Activated CD4-positive, alpha-beta T cell treated with anti-CD3 and anti-CD28 coated beads, Interleukin-2, amount 50 U/mL, for 48 hours (primary cell): ENCODE data around the gene SLC37A1.

ENCODE experiments used
- DNase-seq, 2 experiments: peaks; one replicate each; pipeline ENCODE4 v3.0.0-alpha.2; 2020

Gene SLC37A1

DNA sequence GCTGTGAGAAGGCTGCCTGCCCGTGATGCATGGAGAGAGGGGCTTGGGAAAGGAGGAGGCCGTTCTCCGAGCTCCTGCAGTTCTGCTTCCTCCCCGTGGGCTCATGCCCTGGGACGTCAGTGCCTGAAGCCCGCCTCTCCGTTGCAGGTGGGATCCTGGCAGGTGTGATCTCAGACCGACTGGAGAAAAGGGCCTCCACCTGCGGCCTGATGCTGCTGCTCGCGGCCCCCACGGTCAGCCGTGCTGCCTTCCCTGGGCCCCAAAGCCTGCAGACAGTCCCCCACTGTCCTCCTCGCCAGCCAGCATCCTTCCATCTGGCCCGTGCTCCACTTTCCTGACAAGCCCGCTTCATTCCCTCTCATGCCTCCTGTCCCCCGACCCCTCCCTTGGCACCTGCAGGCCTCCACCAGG, 50.9 kb downstream of the SLC37A1 start:
- no peak for DNase-seq

DNA sequence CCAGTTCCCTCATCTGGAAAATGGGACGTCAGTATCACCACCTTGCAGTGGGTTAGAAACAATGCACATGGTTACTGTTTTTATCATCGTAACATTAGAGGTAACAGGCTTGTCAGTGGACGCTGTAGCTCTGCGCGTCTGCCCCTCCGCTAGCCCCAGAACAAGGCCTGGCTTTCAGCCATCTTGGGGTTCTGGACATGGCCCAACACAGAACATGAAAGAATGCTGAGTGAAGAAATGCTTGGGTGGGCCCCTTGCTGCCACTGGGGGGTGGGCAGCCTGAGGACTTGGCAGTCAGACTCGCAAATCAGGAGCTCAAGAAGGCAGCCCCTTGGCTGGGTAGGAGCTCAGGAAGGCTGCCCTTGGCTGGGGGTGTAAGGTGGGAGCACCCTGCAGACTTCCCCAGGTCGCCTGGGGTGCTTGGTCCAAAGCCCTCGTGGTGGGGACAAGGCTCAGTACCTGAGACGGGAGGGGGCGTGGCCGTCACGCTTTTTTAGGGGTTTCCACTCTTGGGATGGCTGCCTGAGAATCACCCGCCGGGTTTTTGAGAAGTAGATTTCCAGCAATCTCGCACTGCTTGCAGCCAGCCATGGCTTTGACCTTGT, 51.7 kb downstream of the SLC37A1 start:
- no peak for DNase-seq

DNA sequence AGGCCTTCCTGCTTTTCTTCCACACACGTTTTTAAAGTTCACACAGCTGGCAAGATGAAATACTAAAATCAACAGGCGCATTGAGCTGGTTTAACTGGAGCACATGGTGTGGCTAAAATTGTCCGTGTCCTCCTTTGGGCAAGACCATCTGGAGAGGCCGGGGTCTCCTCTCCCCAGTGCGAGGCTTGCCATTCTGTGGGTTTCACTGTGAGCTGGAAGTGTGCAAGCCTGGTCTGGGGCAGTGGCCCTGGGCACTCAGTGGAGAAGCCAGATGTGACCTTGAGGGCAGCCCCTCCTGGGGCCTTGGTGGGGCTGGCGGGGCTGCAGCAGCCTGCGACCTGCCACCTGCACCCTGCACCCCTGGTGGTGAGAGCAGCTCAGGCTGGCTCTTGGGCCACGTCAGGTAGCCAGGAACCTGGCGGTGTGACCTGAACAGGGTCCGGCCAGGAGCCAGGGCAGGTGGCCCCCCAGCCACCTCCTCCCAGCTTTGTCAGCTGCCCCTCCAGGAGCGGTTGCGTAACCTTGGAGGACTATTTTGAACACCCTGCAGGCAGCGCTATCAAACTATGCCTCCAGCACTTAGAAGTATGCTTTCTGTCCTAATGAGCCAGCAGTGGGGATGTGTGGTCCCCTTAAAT, 52.4 kb downstream of the SLC37A1 start:
- DNase-seq = no peak

DNA sequence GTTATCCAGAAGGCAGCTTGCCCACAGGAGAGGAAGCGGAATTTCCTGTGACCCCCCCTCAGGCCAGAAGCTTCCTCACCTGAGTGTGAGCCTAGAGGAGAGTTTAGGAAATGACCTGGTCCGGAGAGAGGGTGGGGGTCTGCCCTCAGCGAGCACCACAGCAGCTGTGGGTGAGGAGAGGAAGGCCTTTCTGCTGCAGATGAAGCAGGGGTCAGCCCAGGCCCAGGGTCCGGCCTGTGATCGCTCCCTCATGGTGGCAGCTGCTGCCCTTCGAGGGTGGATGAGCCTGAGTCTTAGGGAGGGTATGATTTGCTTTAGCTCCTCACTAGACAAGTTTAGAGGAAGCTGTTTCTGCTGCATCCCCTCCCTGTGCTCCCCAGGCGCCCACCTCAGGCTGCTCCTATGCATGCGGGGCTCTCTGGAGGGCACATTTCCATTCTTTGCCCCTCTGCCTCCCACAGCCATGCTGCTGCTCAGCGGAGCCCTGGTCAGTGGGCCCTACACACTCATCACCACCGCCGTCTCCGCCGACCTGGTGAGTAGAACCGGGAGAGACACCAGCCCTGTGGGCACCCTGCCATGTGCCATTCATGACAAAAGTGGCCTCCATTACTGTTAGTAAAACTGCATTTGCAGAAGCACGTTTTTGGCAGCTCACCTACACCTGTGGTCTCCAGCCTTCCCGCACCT, 53.0 kb downstream of the SLC37A1 start:
- DNase-seq = no peak

DNA sequence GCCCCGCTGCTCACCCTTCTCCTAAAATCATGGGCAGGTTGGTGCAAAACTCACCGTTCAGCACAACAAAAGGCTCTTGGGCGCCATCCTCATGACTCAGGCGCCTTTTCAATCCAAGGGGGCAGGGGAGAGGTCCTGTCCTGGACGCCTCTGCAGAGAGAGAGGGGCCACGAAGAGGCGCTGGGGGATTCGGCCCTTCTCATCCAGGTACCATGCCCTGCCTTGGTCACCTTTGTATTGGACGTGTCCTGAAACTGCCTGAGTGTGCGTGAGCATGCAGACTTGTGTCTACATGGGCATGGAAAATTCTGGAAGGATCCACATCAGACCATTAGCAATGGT, 53.5 kb downstream of the SLC37A1 start:
- no peak for DNase-seq

DNA sequence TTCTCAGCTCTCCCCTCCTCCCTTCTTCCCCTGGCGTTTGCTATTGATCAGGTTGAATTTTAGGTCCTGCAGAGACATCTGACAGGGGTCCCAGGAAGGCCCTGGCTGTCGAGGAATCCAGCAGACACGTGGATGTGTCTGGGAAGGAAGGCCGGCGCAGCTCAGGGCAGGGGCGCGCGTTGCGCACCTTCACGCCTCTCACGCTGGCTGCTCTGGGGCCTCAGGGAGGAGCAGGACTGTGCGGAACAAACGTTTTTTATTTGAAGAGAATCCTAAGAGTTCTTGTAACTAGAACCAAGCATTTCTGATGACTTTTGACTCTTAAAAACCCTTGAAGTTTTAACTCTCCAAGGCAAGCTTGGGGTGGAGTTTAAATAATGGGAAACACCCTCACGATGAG, 54.2 kb downstream of the SLC37A1 start:
- no peak for DNase-seq

DNA sequence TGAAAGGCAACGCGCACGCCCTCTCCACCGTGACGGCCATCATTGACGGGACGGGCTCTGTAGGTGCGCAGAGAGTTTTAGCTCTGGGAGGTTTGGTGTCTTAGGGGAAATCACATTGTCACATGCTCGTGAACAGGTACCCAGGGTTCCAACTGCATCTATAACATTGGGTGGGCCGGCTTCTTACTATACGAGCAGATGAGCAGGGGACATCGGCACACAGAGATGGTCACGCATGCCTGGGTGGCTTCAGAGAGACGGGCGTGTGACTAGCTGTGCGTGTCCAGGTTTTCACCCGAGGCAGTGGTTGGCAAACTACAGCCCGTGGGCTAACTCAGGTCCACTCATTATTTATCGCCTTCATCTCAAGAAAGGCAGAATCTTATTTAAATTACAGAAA, 54.7 kb downstream of the SLC37A1 start:
- DNase-seq = no peak

DNA sequence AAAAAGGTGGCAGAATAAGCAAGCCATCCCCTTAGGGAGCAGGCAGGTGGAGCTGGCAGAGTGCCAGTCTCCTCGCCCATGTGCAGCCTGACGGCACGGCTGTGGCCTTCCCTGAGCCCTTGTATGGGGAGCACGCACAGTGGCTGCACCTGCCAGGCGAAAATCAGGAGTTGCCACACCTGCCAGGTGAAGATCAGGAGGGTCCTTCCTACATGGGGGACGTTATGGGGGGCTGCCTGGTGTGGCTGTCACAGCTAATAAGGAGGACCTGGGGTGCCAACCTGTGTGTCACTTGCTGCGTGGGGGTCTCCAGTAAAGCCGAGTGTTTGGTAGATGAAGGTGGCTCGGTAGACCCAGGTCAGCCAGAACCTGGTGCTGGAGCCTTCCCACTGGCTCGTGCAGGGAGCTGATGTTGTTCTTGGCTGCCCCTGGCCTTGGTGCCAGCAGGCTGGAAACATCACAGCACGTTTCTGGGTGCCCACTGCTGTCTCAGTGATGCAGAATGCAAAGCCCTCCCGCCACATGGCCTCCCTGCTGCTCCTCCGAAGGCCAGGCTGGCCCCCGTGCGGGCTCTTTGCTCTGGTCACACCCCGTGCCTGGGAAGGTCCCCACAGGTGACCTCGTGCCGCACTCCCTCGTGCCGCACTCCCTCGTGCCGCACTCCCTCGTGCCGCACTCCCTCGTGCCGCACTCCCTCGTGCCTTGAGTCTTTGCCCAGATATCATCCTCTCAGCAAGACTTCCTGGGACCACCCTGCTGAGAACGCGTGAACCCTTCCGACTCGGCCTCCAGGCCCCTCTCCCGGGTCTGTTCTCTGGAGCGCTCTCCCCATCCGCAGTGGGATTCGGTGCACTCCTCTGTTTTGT, 55.4 kb downstream of the SLC37A1 start:
- no peak for DNase-seq

DNA sequence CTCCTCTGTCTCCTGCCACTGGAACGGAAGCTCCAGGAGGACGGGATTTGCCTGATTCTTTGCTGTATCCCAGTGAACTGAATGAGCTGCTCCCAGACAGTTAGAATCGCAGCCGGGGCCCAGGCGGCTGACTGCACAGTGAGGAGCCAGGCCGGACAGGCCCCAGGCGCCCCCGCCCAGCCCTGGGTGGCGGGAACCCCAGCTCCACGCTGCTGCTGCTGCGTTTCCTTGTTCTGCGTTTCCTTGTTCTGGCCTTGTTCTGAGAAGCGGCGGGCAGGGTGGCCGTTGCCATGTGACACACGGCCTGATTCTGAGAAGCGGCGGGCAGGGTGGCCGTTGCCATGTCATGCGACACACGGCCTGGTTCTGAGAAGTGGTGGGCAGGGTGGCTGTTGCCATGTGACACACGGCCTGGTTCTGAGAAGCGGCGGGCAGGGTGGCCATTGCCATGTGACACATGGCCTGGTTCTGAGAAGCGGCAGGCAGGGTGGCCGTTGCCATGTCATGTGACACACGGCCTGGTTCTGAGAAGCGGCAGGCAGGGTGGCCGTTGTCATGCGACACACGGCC, 56.2 kb downstream of the SLC37A1 start:
- DNase-seq = no peak

DNA sequence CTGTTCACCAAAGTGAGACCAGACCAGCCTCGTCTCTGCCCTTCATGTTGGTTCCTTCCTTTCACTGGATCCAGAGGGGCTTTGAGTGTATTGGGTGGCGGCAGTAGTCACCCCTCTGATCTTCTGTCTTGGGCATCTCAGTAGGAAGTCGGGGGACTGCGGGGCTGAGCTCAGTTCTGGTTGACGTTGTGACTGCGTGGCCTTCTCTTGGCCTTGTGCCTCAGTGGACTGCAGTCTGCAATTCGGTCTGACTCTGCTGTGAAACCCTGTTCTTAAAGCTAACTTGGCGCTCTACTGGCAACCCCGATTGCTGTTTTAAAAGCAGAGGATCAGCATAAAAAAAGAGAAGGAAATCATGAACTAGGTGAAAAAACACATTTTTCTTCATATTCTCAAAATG, 56.7 kb downstream of the SLC37A1 start:
- DNase-seq = no peak

DNA sequence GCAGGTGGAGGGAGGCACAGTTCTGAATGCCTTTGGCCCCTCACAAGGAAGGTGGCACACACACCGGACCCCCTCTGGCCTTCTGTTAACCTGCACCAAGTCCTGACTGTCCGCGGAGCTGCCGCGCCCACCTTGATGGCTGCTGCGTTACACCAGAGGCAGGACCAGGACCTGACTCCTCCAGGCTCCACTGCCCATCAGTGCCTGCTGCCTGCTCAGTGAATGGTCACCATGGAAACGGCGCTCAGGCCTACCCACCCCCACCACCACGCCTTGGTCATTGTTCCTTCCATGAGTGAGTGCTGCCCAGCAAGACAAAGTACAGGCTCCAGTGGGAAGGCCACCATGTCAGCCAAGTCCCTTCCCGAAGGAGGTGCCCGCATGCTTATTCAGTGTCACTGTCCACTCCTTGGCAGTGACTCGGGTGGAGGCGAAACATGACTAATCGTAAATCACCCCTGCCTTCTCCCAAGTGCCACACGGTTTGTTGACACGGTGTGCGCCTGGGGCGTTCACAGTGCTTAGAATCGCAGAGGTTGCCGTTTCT, 57.3 kb downstream of the SLC37A1 start:
- no peak for DNase-seq

DNA sequence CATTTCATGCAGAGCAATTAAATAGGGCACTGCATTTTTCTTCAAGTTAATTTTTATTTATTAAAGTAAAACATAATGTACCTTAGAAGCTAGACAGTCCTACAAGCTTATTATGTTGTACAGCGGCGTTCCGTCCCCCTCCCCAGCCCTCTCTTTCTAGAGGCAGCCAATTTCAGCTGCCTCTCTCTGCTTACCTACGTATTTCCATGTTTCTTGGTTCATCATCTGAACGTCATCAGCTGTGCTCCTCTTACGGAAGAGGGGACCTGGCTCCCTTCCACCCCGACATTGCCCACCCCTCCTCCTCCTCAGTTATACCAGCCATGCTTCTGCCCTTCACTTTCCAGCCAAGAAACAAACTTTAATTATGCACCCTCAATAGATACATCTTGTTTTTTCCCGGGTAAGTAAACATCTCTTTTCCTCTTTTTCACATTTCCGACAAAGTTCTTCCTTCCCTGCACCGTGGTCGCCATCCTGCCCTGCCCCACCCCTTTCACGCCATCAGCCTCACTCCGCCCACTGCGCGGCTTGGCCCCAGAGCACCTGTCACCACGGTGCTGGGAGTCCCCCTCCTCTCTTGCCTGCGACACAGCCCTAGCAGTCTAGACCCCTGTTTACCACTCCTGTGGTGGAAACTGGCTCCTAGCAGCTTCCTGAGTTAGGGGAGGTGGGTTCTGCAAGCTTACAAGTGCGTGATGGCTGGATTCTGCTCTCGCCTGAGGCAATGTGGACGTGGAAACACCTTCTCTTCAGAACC, 57.9 kb downstream of the SLC37A1 start:
- no peak for DNase-seq

DNA sequence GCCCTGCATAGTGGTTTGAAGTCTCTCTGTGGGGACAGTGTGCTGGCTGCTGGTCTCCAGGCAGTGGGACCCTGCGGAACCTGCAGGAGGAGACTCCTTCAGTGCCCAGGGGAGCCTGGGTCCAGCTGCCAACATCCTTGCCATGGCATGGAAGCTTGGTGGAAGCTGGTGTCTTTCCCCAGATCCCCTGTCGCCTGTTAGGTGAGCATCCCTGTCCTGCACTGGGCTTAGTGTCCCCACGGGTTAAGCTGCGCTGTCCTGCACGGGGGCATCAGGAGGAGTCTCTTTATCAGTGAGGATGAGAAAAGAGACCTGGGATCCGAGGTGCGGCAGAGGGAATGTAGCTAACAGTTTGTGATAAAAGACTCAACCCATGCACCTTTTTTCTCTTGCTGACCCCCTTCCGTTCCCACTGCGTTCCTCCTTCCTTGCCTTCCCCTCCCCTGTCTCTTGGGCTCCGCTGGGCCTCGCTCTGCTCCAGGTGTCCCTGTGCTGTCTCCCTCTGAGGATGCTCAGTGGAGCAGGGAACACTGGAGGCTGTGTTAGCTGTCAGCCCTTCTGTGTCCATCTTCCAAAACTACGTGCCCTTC, 59.3 kb downstream of the SLC37A1 start:
- DNase-seq = no peak

DNA sequence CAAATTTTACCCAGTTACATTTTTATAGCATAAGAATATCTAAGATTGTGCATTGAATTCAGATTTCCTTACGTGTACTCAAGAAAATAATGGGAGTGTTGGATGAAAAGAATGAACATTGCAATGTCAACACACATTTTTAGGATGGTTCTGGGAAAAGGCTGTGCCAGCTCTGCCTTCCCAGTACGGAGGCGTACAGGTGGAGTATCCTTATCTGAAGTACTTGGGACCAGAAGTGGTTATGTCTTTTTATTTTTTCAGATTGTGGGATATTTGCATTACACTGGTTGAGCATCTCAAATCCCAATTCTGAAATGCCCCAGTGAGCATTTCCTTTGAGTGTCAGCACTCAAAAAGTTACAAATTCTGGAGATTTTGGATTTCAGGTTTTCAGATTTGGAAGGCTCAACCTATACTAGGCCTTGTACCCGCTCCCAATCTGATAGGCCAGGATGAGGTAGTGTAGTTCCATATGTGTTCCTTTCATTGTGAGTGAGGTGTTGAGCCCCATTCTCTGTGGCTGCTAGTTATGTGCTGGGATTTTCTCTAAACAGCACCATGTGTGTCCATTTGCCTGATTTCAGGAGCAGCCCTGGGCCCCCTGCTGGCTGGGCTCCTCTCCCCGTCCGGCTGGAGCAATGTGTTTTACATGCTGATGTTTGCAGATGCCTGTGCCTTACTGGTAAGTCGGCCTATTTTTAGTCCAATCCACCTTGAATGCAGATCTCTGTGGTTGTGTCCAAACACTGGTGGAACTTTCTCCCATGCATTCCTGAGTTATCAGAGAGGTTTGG, 60.8 kb downstream of the SLC37A1 start:
- DNase-seq = no peak

DNA sequence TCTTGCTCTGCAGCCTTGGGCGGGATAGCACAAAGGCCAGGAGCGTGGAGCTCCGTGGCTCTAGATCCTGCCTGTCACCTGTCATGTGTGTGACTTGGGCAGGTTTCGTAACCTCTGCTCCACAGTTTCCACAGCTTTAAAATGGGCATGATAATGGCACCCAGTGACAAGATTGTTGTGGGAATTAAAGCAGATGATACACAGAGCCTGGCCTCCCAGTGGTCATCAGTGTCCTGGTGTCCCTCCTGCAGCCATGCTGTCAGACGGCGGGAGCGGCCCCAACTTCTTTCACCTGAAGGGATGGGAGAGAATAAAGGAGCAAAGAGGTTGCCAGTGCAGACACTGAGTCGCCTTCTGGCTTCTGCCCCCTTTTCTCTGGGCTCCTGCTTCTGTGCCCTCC, 61.5 kb downstream of the SLC37A1 start:
- no peak for DNase-seq

DNA sequence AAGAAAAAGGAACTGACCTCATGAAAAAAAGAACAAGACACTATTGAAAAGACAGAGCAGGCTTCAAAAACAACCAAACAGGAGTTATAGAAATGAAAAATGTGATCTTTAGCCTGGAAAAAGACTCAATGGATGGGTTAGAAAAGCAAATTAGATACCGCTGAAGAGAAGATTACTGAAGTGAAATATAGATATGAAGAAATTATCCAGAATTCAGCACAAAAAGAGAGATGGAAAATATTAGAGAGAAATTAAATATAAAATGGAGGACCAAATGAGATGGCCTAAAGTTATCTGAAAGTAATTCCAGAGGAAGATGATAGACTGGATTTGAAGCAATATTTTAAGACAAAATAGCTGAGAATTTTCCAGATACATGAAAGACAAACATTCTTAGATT, 63.0 kb downstream of the SLC37A1 start:
- DNase-seq = no peak

DNA sequence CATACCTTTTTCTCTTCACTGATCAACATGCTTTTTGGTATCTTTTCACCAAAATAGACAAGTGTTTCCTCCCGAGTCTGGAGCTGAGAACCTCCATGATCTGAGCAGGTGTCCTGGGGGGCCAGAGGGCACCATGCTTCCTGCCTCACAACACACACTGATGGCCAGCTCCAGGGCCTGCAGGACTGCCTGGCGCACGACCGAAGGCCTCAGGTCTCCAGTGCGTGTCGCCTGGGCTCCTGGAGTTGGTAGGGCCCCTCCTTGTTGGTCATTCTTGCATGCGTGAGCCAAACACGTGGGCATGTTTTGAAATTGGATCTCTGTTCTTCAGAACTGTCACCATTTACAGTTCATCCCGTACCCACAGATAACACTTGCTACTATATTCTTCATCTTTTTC, 64.4 kb downstream of the SLC37A1 start:
- DNase-seq = no peak

DNA sequence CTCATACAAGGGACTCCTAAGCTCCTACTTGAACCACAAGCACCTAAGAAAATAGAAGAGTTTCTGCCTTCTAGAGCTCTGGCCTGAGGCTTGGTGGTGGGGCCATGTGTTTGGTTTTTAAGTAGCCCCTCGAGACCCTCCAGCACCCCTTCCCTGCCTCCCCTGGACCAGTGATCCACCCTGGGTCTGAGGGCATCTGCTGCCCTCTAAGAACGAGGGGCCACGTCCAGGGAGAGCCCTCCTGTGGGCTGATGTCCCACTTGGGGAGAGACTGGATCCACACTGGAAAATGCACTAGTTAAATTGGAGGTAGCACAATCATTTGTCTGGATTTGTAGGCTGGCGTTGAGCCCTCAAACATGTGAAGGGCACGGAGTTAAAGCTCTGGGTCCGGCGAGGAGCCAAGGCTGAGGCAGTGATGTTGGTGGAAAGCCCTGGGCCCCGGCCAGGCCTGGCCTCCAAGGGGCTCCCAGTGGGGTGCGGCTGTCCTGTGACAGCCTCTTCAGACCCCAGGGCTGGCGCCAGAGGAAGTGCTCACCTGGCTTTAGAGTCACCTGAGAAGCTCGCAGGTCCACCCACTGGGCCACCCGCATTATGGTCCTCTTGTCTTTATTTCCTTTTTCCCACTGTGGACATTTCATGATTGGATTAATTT, 65.2 kb downstream of the SLC37A1 start:
- no peak for DNase-seq

DNA sequence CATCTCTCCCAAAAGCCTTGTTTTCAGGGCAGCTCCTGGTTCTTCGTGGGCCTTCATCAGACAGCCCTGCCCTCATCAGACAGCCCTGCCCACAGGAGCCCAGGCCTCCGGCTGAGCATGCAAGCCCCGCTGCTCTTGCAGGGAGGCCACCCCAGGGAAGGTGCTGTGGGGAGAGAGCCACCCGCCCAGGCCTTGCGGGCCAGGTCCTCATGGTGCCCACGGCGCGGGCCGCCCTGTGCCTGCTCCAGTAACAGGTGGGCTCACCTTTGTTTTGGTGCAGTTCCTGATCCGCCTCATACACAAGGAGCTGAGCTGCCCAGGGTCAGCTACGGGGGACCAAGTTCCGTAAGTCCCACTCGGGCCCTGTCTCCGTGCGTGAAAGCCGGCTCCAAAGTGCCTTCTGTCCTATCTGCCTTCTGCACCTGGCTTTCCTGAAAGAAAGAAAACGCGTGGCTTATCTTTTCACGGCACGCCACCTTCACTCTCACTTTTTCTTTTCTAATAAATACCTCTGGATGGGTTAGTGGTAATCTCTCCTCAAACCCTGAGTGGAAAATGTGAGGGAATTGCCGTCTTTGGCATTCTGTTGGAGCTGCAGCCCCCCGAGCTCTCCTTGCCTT, 65.9 kb downstream of the SLC37A1 start:
- DNase-seq = no peak
